HEK293 (cell line): ENCODE results near the gene TACC2.
"Not testable (repeated sequence)": the region's sequence is repeated elsewhere in the genome, so short reads cannot be mapped to it uniquely, and the experiment has no call there.

Source experiments
- CTCF ChIA-PET: fragments of 350-600 bp; formaldehyde crosslinking; extraction: SDS; loops from one replicate; lab custom pipeline; 2021; ENCODE audit warnings: antibody characterized with exemption; lab: Yijun Ruan, JAX
- POLR2A ChIA-PET: fragments of 300-600 bp; formaldehyde crosslinking; extraction: SDS; loops from one replicate; lab custom pipeline; 2020; ENCODE audit warnings: antibody characterized with exemption, inconsistent platforms; lab: Yijun Ruan, JAX
- H3K27ac ChIP-seq: fragments of 200-500 bp; sonication (Bioruptor generic); 2 replicates; pipeline ENCODE4 v1.5.1; 2014; ENCODE audit warnings: low read depth, low read length, control low read depth, inconsistent platforms; ENCODE audit errors: extremely low read depth
- H3K36me3 ChIP-seq, 2 experiments: fragments of 200-500 bp in 1 of 2; sonication (Bioruptor generic) in 1 of 2; 1 replicate in 1 of 2; 2 replicates in 1 of 2; pipeline ENCODE4 v1.5.1; 2014 to 2017; ENCODE audit warnings: inconsistent platforms in 2 of 2, low read length in 2 of 2; ENCODE audit not compliant: control insufficient read depth in 2 of 2, insufficient read depth in 1 of 2
- H3K4me1 ChIP-seq: fragments of 200-500 bp; sonication (Bioruptor generic); 2 replicates; pipeline ENCODE4 v1.5.1; 2014; ENCODE audit warnings: mild to moderate bottlenecking, low read length, inconsistent platforms; ENCODE audit not compliant: control insufficient read depth, insufficient read depth
- H3K4me3 ChIP-seq: 2 replicates; pipeline ENCODE4 v1.5.1; 2011; ENCODE audit warnings: low read depth, mild to moderate bottlenecking, control low read depth, low read length, moderate library complexity
- H3K9me3 ChIP-seq: fragments of 200-500 bp; sonication (Bioruptor generic); 2 replicates; pipeline ENCODE4 v1.5.1; 2014; ENCODE audit warnings: low read depth, low read length, inconsistent platforms; ENCODE audit not compliant: control insufficient read depth, insufficient read depth
- GLI4 ChIP-seq: fragments of 450-650 bp; formaldehyde crosslinking; IDR thresholded peaks from 2 replicates; pipeline ENCODE4 v1.5.1; 2016; ENCODE audit warnings: missing biosample characterization, missing genetic modification characterization
- KLF17 ChIP-seq: fragments of 450-650 bp; formaldehyde crosslinking; IDR thresholded peaks from 2 replicates; pipeline ENCODE4 v1.5.1; 2016; ENCODE audit warnings: missing biosample characterization, missing genetic modification characterization
- SCRT2 ChIP-seq: fragments of 450-650 bp; formaldehyde crosslinking; IDR thresholded peaks from 2 replicates; pipeline ENCODE4 v1.5.1; 2016; ENCODE audit warnings: missing biosample characterization, missing genetic modification characterization
- TCF7L2 ChIP-seq: IDR thresholded peaks from 2 replicates; pipeline ENCODE4 v1.6.1; 2011; ENCODE audit warnings: low read depth, mild to moderate bottlenecking, inconsistent platforms, low read length, moderate library complexity, borderline replicate concordance
- ZBTB10 ChIP-seq: fragments of 450-650 bp; formaldehyde crosslinking; IDR thresholded peaks from 2 replicates; pipeline ENCODE4 v1.5.1; 2016; ENCODE audit warnings: missing biosample characterization, missing genetic modification characterization
- ZBTB48 ChIP-seq: fragments of 450-650 bp; formaldehyde crosslinking; IDR thresholded peaks from 2 replicates; pipeline ENCODE4 v1.5.1; 2016; ENCODE audit warnings: missing biosample characterization, missing genetic modification characterization
- ZBTB49 ChIP-seq: fragments of 450-650 bp; formaldehyde crosslinking; IDR thresholded peaks from 2 replicates; pipeline ENCODE4 v1.5.1; 2016; ENCODE audit warnings: missing biosample characterization, missing genetic modification characterization, low read depth
- ZNF10 ChIP-seq: fragments of 450-650 bp; formaldehyde crosslinking; IDR thresholded peaks from 2 replicates; pipeline ENCODE4 v1.5.1; 2017; ENCODE audit warnings: missing biosample characterization, missing genetic modification characterization
- ZNF112 ChIP-seq: fragments of 450-650 bp; formaldehyde crosslinking; IDR thresholded peaks from 2 replicates; pipeline ENCODE4 v1.5.0; 2017; ENCODE audit warnings: missing biosample characterization, missing genetic modification characterization
- ZNF140 ChIP-seq: fragments of 450-650 bp; formaldehyde crosslinking; IDR thresholded peaks from 2 replicates; pipeline ENCODE4 v1.5.1; 2016; ENCODE audit warnings: missing biosample characterization, missing genetic modification characterization
- ZNF146 ChIP-seq: fragments of 450-650 bp; formaldehyde crosslinking; IDR thresholded peaks from 2 replicates; pipeline ENCODE4 v1.5.1; 2016; ENCODE audit warnings: missing biosample characterization, missing genetic modification characterization
- ZNF202 ChIP-seq: fragments of 450-650 bp; formaldehyde crosslinking; IDR thresholded peaks from 2 replicates; pipeline ENCODE4 v1.5.1; 2016; ENCODE audit warnings: missing biosample characterization, missing genetic modification characterization, borderline replicate concordance
- ZNF239 ChIP-seq: fragments of 450-650 bp; formaldehyde crosslinking; IDR thresholded peaks from 2 replicates; pipeline ENCODE4 v1.5.1; 2016; ENCODE audit warnings: missing biosample characterization, missing genetic modification characterization
- ZNF560 ChIP-seq: fragments of 450-650 bp; formaldehyde crosslinking; IDR thresholded peaks from 2 replicates; pipeline ENCODE4 v1.5.1; 2017; ENCODE audit warnings: missing biosample characterization, missing genetic modification characterization, borderline replicate concordance
- ZNF792 ChIP-seq: fragments of 450-650 bp; formaldehyde crosslinking; IDR thresholded peaks from 2 replicates; pipeline ENCODE4 v1.5.1; 2016; ENCODE audit warnings: missing biosample characterization, missing genetic modification characterization
- ZNF830 ChIP-seq: fragments of 450-650 bp; IDR thresholded peaks from 2 replicates; pipeline ENCODE4 v1.5.0; 2018; ENCODE audit warnings: missing biosample characterization, missing genetic modification characterization, low read depth, mild to moderate bottlenecking, moderate library complexity
- ZSCAN4 ChIP-seq: fragments of 450-650 bp; formaldehyde crosslinking; IDR thresholded peaks from 2 replicates; pipeline ENCODE4 v1.5.1; 2017; ENCODE audit warnings: missing biosample characterization, missing genetic modification characterization

TACC2 gene

GRCh38 chr10:122201401-122201800 is 212.4 kb downstream of the TACC2 start (continued):
- TF ChIP-seq ZBTB10 = no peak

GRCh38 chr10:122203180-122203579 is 214.2 kb downstream of the TACC2 start:
- H3K9me3 ChIP-seq, H3K36me3 ChIP-seq, CTCF ChIA-PET, POLR2A ChIA-PET, H3K4me1 ChIP-seq, H3K4me3 ChIP-seq, H3K27ac ChIP-seq: not testable (repeated sequence)

GRCh38 chr10:122204691-122205489 is 215.9 kb downstream of the TACC2 start:
- no peak overlapping the region for H3K27ac ChIP-seq
- ChIA-PET CTCF (interaction anchor here (0.6 to 1.3 kb wide), 2 partner anchors 15 to 150 kb away, joined by 3 read pairs; no protein-coding TSS in a partner anchor), POLR2A (no interaction called here)
- H3K4me3 ChIP-seq = no peak overlapping the region
- H3K4me1 ChIP-seq = no peaks in the 10 kb centered on the region
- peaks cover 0 to 5% of the 10 kb centered on the region in 2 experiments; a peak in 1 of 3 replicates for H3K36me3 ChIP-seq
- no peaks in the 10 kb centered on the region for H3K9me3 ChIP-seq
- no peak for TF ChIP-seq ZNF112 (tag by site-specific recombination)
- TF ChIP-seq ZNF560 (tag by site-specific recombination) = no peak
- TF ChIP-seq ZSCAN4 (tag by site-specific recombination) = no peak

- CTCF ChIA-PET = interaction anchor here (0.8 kb wide), 1 partner anchor 64 kb away, joined by 5 read pairs; no protein-coding TSS in a partner anchor
- no peak for TF ChIP-seq ZBTB48 (tag by site-specific recombination)
- no peak for TF ChIP-seq ZNF140 (tag by site-specific recombination)
- POLR2A ChIA-PET = no interaction called here
These were observed 217.6 kb downstream of the TACC2 start for GRCh38 chr10:122206471-122207065.

GRCh38 chr10:122207163-122207562 is 218.2 kb downstream of the TACC2 start:
- Histone ChIP-seq H3K9me3 (no peaks in the 10 kb centered on the region), H3K27ac (no peak overlapping the region), H3K36me3 (peaks cover 0 to 13% of the 10 kb centered on the region in 2 experiments; a peak in 1 of 3 replicates), H3K4me1 (no peaks in the 10 kb centered on the region), H3K4me3 (no peak overlapping the region)
- ChIA-PET POLR2A (no interaction called here), CTCF (no interaction called here)
- TF ChIP-seq TCF7L2 = no peak
- TF ChIP-seq ZNF146 = no peak
- TF ChIP-seq SCRT2 (tag by site-specific recombination) = no peak
- TF ChIP-seq KLF17 (tag by site-specific recombination) = no peak
- no peak for TF ChIP-seq ZNF792 (tag by site-specific recombination)
- no peak for TF ChIP-seq ZNF10 (tag by site-specific recombination)
- no peak for TF ChIP-seq ZNF202 (tag by site-specific recombination)
- TF ChIP-seq GLI4 = no peak
- TF ChIP-seq ZNF830 (tag by site-specific recombination) = no peak
- TF ChIP-seq ZBTB49 (tag by site-specific recombination) = no peak
- no peak for TF ChIP-seq ZNF239 (tag by site-specific recombination)

More at GRCh38 chr10:122206471-122207065, 217.6 kb downstream of the TACC2 start:
- Histone ChIP-seq H3K4me1 (no peaks in the 10 kb centered on the region), H3K36me3 (peaks cover 0 to 11% of the 10 kb centered on the region in 2 experiments; a peak in 1 of 3 replicates), H3K27ac (no peak overlapping the region), H3K9me3 (no peaks in the 10 kb centered on the region), H3K4me3 (no peak overlapping the region)
